Kidney capillary endothelial cell (primary cell): Measurements from ENCODE around the gene LRRC25.

ENCODE experiments used
- DNase-seq: peaks from one replicate; pipeline ENCODE4 v3.0.0-alpha.2; 2018; ENCODE audit warnings: low spot score

The LRRC25 gene

GRCh38 chr19:18435842-18436670, 38.6 kb upstream of the LRRC25 start:
- DNase-seq: no peak

GRCh38 chr19:18435178-18435841, 37.9 kb upstream of the LRRC25 start:
- DNase-seq: no peak

GRCh38 chr19:18434411-18435175, 37.2 kb upstream of the LRRC25 start:
- DNase-seq: no peak

GRCh38 chr19:18433735-18434398, 36.4 kb upstream of the LRRC25 start:
- no peak for DNase-seq

- no peak for DNase-seq
These were observed 35.7 kb upstream of the LRRC25 start for GRCh38 chr19:18433015-18433691.

- no peak for DNase-seq
These were observed 35.0 kb upstream of the LRRC25 start for GRCh38 chr19:18432275-18433014.

GRCh38 chr19:18431351-18432197, 34.2 kb upstream of the LRRC25 start:
- no peak for DNase-seq

- no peak for DNase-seq
These were observed 33.2 kb upstream of the LRRC25 start for GRCh38 chr19:18430417-18431144.

GRCh38 chr19:18429717-18430416, 32.4 kb upstream of the LRRC25 start:
- DNase-seq: no peak

- DNase-seq: peak; percentile 79
These were observed 31.6 kb upstream of the LRRC25 start for GRCh38 chr19:18428787-18429674.

- DNase-seq: no peak
These were observed 30.9 kb upstream of the LRRC25 start for GRCh38 chr19:18428173-18428786.

GRCh38 chr19:18427743-18428113, 30.3 kb upstream of the LRRC25 start:
- no peak for DNase-seq

- DNase-seq: no peak
These were observed 29.8 kb upstream of the LRRC25 start for GRCh38 chr19:18427080-18427742.

GRCh38 chr19:18426416-18426767, 29.0 kb upstream of the LRRC25 start:
- no peak for DNase-seq

GRCh38 chr19:18425515-18426415, 28.3 kb upstream of the LRRC25 start:
- no peak for DNase-seq
